ENCODE measurements around the gene MED9. TPM values are rescaled to one million over a fixed set of nuclear protein-coding genes. Genes with fewer than 3 reads are reported as not detected.

MED9 gene
- total and polyA plus RNA-seq, 8 donors, result 4.6 to 12.2 (median 7.1) TPM

DNA sequence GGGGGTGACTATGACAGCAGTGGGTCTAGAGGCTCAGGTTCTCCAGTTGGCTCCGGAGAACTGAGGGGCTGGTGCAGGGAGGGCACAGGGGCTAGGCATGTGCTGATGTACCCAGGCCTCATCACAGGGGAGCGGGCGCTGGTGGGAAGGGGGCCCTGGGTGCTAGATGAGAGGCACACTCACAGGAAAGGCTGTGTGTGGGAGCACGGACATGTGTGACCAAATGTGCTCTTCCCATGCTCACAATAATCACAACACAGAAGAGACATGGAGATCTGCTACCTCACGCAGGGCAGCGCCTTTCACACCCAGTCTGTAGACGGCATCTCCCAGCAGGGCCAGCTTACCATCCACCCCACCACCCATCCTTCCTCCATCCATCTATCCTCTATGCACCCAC is 36.8 kb downstream of the MED9 start:
- no peak for ATAC-seq
- WGBS, 2 donors, result 96 to 97% methylated on average over 7 of the region's 7 CpGs
- peak in 1 of 6 donors; percentile 25 for DNase-seq
- no peaks in the 10 kb centered on the region for H3K36me3 ChIP-seq
- no peaks in the 10 kb centered on the region for H3K9me3 ChIP-seq
- H3K4me1 ChIP-seq, result no peaks in the 10 kb centered on the region
- no peak overlapping the region for H3K27ac ChIP-seq
- TF ChIP-seq, protein P1, sequence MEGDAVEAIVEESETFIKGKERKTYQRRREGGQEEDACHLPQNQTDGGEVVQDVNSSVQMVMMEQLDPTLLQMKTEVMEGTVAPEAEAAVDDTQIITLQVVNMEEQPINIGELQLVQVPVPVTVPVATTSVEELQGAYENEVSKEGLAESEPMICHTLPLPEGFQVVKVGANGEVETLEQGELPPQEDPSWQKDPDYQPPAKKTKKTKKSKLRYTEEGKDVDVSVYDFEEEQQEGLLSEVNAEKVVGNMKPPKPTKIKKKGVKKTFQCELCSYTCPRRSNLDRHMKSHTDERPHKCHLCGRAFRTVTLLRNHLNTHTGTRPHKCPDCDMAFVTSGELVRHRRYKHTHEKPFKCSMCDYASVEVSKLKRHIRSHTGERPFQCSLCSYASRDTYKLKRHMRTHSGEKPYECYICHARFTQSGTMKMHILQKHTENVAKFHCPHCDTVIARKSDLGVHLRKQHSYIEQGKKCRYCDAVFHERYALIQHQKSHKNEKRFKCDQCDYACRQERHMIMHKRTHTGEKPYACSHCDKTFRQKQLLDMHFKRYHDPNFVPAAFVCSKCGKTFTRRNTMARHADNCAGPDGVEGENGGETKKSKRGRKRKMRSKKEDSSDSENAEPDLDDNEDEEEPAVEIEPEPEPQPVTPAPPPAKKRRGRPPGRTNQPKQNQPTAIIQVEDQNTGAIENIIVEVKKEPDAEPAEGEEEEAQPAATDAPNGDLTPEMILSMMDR (IDR thresholded peaks at IDR 0.05), result no peak
- FAIRE-seq, result no peak
- no peaks in the 10 kb centered on the region for H3K27me3 ChIP-seq
- H3K4me3 ChIP-seq, result no peak overlapping the region
- intact Hi-C loops (cut with DNase I), result no loop called here

GRCh38 chr17:17514361-17514992 is 37.7 kb downstream of the MED9 start:
- DNase-seq (peak in 3 of 6 donors; percentile 16 to 53 (median 47)), FAIRE-seq (no peak), ATAC-seq (no peak)
- H3K9me3 ChIP-seq, result no peaks in the 10 kb centered on the region
- no peak overlapping the region for H3K4me3 ChIP-seq
- H3K27me3 ChIP-seq, result no peaks in the 10 kb centered on the region
- TF ChIP-seq, protein P1 (IDR thresholded peaks at IDR 0.05), result no peak
- no peaks in the 10 kb centered on the region for H3K36me3 ChIP-seq
- WGBS, 2 donors, result 88 to 92% methylated on average over 13 to 16 of the region's 16 CpGs
- H3K27ac ChIP-seq, result no peak overlapping the region
- intact Hi-C loops (cut with DNase I), result no loop called here
- no peaks in the 10 kb centered on the region for H3K4me1 ChIP-seq

- H3K4me3 ChIP-seq, result no peak overlapping the region
- TF ChIP-seq, protein P1 (IDR thresholded peaks at IDR 0.05), result no peak
- H3K4me1 ChIP-seq, result no peaks in the 10 kb centered on the region
- no peaks in the 10 kb centered on the region for H3K9me3 ChIP-seq
- no peaks in the 10 kb centered on the region for H3K27me3 ChIP-seq
- no peak for FAIRE-seq
- intact Hi-C loops (cut with DNase I), result no loop called here
- DNase-seq, result peak in 3 of 6 donors; percentile 17 to 57 (median 55)
- H3K27ac ChIP-seq, result peak overlapping the region in 1 of 4 donors; percentile 17
- WGBS, 2 donors, result 91% methylated on average over 21 of the region's 21 CpGs
- no peaks in the 10 kb centered on the region for H3K36me3 ChIP-seq
- ATAC-seq, result peak in 2 of 4 donors; percentile 46 to 58
Measured at GRCh38 chr17:17514993-17515933, 38.5 kb downstream of the MED9 start.

DNA sequence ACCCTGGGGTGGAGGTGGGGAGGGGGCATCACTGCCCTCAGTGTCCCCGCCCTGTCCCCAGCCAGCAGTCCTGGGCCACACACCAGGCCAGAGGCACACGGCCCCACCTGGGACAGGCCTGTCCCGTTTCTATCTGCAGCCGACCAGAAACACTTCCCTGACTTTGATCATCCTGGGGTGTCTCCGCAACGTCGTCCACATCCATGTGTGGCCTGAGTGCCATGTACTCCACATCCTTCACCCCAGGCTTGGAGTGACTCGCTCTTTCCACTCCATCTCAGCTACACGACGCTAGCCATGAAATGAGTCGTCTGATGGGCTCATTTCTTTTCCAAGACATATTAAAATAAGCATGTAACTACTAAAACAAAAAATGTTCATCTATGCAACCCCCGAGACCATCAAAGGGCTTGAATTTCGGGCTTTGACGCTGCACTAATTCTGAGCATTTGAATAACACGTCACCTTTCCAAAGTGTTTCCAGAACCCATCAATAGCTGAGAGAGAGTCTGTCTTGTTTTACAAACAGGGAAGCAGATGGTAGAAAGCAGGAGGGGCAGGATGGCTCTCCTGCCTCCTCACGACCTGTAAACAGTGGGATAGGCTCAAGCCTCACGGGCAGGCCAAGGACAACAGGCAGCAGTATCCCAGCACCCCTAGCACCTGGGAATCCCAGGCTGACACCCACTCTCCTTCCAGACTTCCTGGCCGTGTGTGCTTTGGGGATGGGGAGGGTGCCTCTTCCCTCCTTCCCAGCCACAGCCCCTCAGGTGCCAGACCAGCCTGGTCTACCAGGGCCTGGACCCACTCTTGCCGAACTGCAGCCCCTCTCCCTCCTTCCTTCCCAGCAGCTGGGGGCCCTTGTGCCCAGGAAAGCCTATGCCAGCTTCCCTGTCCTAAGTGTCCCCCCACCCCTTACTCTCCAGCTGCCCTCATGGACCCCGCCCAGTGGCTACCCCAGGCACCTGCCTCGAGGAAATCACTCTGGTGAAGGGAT is 39.4 kb downstream of the MED9 start:
- Histone ChIP-seq H3K36me3 (no peaks in the 10 kb centered on the region), H3K27me3 (no peaks in the 10 kb centered on the region), H3K4me1 (no peaks in the 10 kb centered on the region), H3K9me3 (no peaks in the 10 kb centered on the region), H3K27ac (peak overlapping the region in 1 of 4 donors; percentile 17), H3K4me3 (no peak overlapping the region)
- ATAC-seq, result peak in 3 of 4 donors; percentile 20 to 54 (median 51)
- no peak for FAIRE-seq
- intact Hi-C loops (cut with DNase I), result no loop called here
- 83 to 84% methylated on average over 21 of the region's 21 CpGs for WGBS, 2 donors
- DNase-seq, result peak in 2 of 6 donors; percentile 15 to 52
- TF ChIP-seq, protein P1 (IDR thresholded peaks at IDR 0.05), result no peak
